ENCODE results near the gene ASAP2. TPM values are rescaled to one million over a fixed set of nuclear protein-coding genes. Genes with fewer than 3 reads are reported as not detected.

Gene ASAP2
- polyA plus RNA-seq, 3 donors, result 0.08 to 1.1 (median 0.20) TPM

- intact Hi-C loops (cut with micrococcal nuclease), result no loop called here
- no peaks in the 10 kb centered on the region for H3K4me1 ChIP-seq (ENCODE audit: control insufficient read depth in 1 of 2, insufficient read depth in 2 of 2, low read length in 2 of 2)
- no peaks in the 10 kb centered on the region for H3K27me3 ChIP-seq (ENCODE audit: control insufficient read depth in 2 of 2, insufficient read depth in 2 of 2, low read length in 2 of 2)
- H3K4me2 ChIP-seq (replicated peaks; ENCODE audit: extremely low read depth, low read length, poor library complexity, severe bottlenecking), result no peak overlapping the region
- peaks cover 0 to 12% (median 3%) of the 10 kb centered on the region in 7 donors for H3K9me3 Mint-ChIP-seq
- H3K9ac ChIP-seq (ENCODE audit: insufficient read depth, low read length, poor library complexity, severe bottlenecking), result no peak overlapping the region
- H3K36me3 ChIP-seq (replicated peaks in 1 of 2; ENCODE audit: control insufficient read depth in 1 of 2, insufficient read depth in 2 of 2, low read length in 2 of 2), result no peaks in the 10 kb centered on the region
- H3K27me3 Mint-ChIP-seq (ENCODE audit: low read depth in 3 of 3), result peaks cover 1 to 3% (median 2%) of the 10 kb centered on the region in 3 donors
- no peak overlapping the region for H3K27ac Mint-ChIP-seq
- WGBS (ENCODE audit: insufficient coverage), result 90% methylated on average over 3 of the region's 7 CpGs
- no peaks in the 10 kb centered on the region for H3K9me3 ChIP-seq (replicated peaks in 1 of 2; ENCODE audit: control insufficient read depth in 1 of 2, insufficient read depth in 1 of 2, low read length in 2 of 2)
- DNase-seq, result no peak
- H3K79me2 ChIP-seq (ENCODE audit: insufficient read depth, low read length), result no peaks in the 10 kb centered on the region
- H3K36me3 Mint-ChIP-seq, result peaks cover 2 to 10% of the 10 kb centered on the region in 2 donors
- H4K20me1 ChIP-seq (ENCODE audit: insufficient read depth, low read length), result no peaks in the 10 kb centered on the region
- no peak overlapping the region for H3K27ac ChIP-seq (ENCODE audit: low read depth in 1 of 2, low read length in 2 of 2)
- H3K4me1 Mint-ChIP-seq, result no peaks in the 10 kb centered on the region
- no peak for TF ChIP-seq CTCF (IDR thresholded peaks at IDR 0.05)
- H3K4me3 ChIP-seq (replicated peaks in 1 of 3; ENCODE audit: low read depth in 2 of 3, low read length in 3 of 3), result no peak overlapping the region
- H2AFZ ChIP-seq (ENCODE audit: insufficient read depth, low read depth, low read length, poor library complexity, severe bottlenecking), result no peak overlapping the region
- no peak overlapping the region for H3K4me3 Mint-ChIP-seq
Observed at GRCh38 chr2:9390151-9390850, 183.7 kb downstream of the ASAP2 start.

- Mint-ChIP-seq H3K27me3 (ENCODE audit: low read depth in 3 of 3) (peaks cover 1 to 3% (median 2%) of the 10 kb centered on the region in 3 donors), H3K4me1 (no peaks in the 10 kb centered on the region), H3K4me3 (no peak overlapping the region), H3K9me3 (peaks cover 0 to 12% (median 3%) of the 10 kb centered on the region in 7 donors), H3K27ac (no peak overlapping the region), H3K36me3 (peaks cover 2 to 8% of the 10 kb centered on the region in 2 donors)
- Histone ChIP-seq H3K36me3 (replicated peaks in 1 of 2; ENCODE audit: control insufficient read depth in 1 of 2, insufficient read depth in 2 of 2, low read length in 2 of 2) (no peaks in the 10 kb centered on the region), H3K9me3 (replicated peaks in 1 of 2; ENCODE audit: control insufficient read depth in 1 of 2, insufficient read depth in 1 of 2, low read length in 2 of 2) (no peaks in the 10 kb centered on the region), H3K79me2 (ENCODE audit: insufficient read depth, low read length) (no peaks in the 10 kb centered on the region), H3K4me2 (replicated peaks; ENCODE audit: extremely low read depth, low read length, poor library complexity, severe bottlenecking) (no peak overlapping the region), H3K27ac (ENCODE audit: low read depth in 1 of 2, low read length in 2 of 2) (no peak overlapping the region), H4K20me1 (ENCODE audit: insufficient read depth, low read length) (no peaks in the 10 kb centered on the region), H3K4me1 (ENCODE audit: control insufficient read depth in 1 of 2, insufficient read depth in 2 of 2, low read length in 2 of 2) (no peaks in the 10 kb centered on the region), H3K27me3 (ENCODE audit: control insufficient read depth in 2 of 2, insufficient read depth in 2 of 2, low read length in 2 of 2) (no peaks in the 10 kb centered on the region), H3K9ac (ENCODE audit: insufficient read depth, low read length, poor library complexity, severe bottlenecking) (no peak overlapping the region), H3K4me3 (replicated peaks in 1 of 3; ENCODE audit: low read depth in 2 of 3, low read length in 3 of 3) (no peak overlapping the region), H2AFZ (ENCODE audit: insufficient read depth, low read depth, low read length, poor library complexity, severe bottlenecking) (no peak overlapping the region)
- 98% methylated on average over 18 of the region's 19 CpGs for WGBS (ENCODE audit: insufficient coverage)
- DNase-seq, result no peak
- no peak for TF ChIP-seq CTCF (IDR thresholded peaks at IDR 0.05)
- intact Hi-C loops (cut with micrococcal nuclease), result no loop called here
Observed at GRCh38 chr2:9390991-9391390, 184.4 kb downstream of the ASAP2 start.

Measured in CD14-positive monocyte (primary cell).